ENCODE results near the gene CADM2.

The CADM2 gene

DNA sequence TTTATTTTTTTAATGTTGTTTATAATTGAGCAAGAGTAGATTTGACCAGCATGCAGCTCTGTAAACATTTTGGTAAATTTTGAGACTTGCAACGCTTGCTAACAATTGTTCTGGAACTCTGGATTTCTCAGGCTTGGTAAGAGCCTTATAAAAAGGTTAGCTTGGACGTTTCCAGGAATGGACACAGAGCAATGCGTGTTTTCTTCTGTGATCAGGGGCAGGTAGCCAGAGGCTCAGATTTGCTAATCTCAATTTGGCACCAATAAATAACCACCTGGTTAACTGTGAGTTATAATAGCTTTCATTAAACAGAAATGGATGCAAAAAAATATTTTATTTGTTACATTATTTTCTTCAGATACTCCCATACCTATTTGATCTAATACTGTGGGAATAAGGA is 39.8 kb downstream of the CADM2 start:
- TF ChIP-seq POLR2A (IDR thresholded peaks at IDR 0.05; ENCODE audit: low read depth, low read length), result no peak
- DNase-seq (ENCODE audit: insufficient read length, low spot score) (no peak), FAIRE-seq (no peak)

GRCh38 chr3:85003479-85003878 is 44.7 kb downstream of the CADM2 start:
- no peak for TF ChIP-seq POLR2A (IDR thresholded peaks at IDR 0.05; ENCODE audit: low read depth, low read length)
- no peak for FAIRE-seq
- DNase-seq (ENCODE audit: insufficient read length, low spot score), result no peak

DNA sequence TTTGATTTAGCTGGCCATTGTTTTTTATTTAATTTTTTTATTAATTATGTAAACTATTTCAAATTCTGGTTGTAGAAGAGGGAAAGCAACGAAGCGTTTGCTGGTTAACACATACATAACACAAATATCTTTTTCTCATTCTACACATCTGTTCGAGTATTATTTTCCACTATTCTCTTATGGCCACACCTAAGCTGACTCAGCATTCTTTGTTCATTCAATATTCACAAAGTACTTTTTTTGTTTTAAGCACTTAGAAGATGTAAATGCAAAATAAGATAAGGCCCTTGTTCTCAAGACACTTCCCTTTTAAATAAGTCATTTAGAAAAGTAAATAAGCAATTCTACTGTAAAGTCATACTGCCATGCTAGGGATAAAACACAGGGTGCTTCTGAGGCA is 45.4 kb downstream of the CADM2 start:
- no peak for FAIRE-seq
- no peak for DNase-seq (ENCODE audit: insufficient read length, low spot score)
- no peak for TF ChIP-seq POLR2A (IDR thresholded peaks at IDR 0.05; ENCODE audit: low read depth, low read length)

DNA sequence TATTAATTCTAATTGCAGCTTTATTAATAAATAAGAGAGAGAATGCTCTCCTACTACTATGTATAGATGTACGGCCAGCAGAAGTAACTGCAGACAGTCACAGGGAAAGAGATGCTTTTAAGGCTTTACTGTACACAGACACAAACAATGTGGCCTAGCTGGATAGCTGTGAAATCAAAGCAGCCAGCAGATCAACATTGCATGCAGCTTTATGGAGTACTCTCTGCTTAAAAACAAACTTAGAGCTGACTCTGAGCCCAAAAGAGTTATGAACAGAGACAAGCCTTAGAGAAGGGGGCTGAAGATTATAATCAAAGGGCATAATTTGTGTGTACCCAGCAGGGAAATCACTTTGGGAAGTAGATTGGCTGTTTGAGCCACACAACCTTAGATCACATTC is 47.2 kb downstream of the CADM2 start:
- no peak for FAIRE-seq
- TF ChIP-seq POLR2A (IDR thresholded peaks at IDR 0.05; ENCODE audit: low read depth, low read length), result no peak
- no peak for DNase-seq (ENCODE audit: insufficient read length, low spot score)

- DNase-seq (ENCODE audit: insufficient read length, low spot score) (no peak), FAIRE-seq (no peak)
- TF ChIP-seq POLR2A (IDR thresholded peaks at IDR 0.05; ENCODE audit: low read depth, low read length), result no peak
These were observed 48.7 kb downstream of the CADM2 start for GRCh38 chr3:85007195-85008094.

GRCh38 chr3:85020828-85021227 is 62.0 kb downstream of the CADM2 start:
- FAIRE-seq (no peak), DNase-seq (ENCODE audit: insufficient read length, low spot score) (no peak)
- no peak for TF ChIP-seq POLR2A (IDR thresholded peaks at IDR 0.05; ENCODE audit: low read depth, low read length)

GRCh38 chr3:85030052-85030451 is 71.3 kb downstream of the CADM2 start:
- FAIRE-seq (no peak), DNase-seq (ENCODE audit: insufficient read length, low spot score) (no peak)
- TF ChIP-seq POLR2A (IDR thresholded peaks at IDR 0.05; ENCODE audit: low read depth, low read length), result no peak

GRCh38 chr3:85037203-85037602 is 78.4 kb downstream of the CADM2 start:
- FAIRE-seq (no peak), DNase-seq (ENCODE audit: insufficient read length, low spot score) (no peak)
- no peak for TF ChIP-seq POLR2A (IDR thresholded peaks at IDR 0.05; ENCODE audit: low read depth, low read length)

GRCh38 chr3:85041001-85041400 is 82.2 kb downstream of the CADM2 start:
- FAIRE-seq (no peak), DNase-seq (ENCODE audit: insufficient read length, low spot score) (no peak)
- TF ChIP-seq POLR2A (IDR thresholded peaks at IDR 0.05; ENCODE audit: low read depth, low read length), result no peak

- TF ChIP-seq POLR2A (IDR thresholded peaks at IDR 0.05; ENCODE audit: low read depth, low read length), result no peak
- FAIRE-seq (no peak), DNase-seq (ENCODE audit: insufficient read length, low spot score) (no peak)
These were observed 82.8 kb downstream of the CADM2 start for GRCh38 chr3:85041562-85042055.

DNA sequence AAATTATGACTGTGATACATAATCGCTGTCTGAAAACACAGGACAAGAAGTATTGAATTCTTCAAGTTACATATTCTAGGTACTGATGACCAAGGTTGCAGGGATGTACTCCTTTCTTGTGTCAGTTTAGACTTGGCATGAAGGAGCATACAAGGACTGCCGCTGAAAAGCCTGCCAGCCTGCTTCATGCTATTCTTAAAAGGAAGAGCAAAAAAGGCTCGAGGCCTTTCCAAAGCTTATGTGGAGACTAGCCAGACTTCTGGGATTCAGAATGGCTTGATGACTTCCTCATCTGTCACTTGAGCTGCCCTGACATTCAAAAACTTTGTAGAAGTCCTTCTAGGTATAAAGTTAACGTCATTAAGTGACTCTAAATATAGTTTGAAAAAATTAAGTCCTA is 92.0 kb downstream of the CADM2 start:
- DNase-seq (ENCODE audit: insufficient read length, low spot score) (no peak), FAIRE-seq (no peak)
- no peak for TF ChIP-seq POLR2A (IDR thresholded peaks at IDR 0.05; ENCODE audit: low read depth, low read length)

DNA sequence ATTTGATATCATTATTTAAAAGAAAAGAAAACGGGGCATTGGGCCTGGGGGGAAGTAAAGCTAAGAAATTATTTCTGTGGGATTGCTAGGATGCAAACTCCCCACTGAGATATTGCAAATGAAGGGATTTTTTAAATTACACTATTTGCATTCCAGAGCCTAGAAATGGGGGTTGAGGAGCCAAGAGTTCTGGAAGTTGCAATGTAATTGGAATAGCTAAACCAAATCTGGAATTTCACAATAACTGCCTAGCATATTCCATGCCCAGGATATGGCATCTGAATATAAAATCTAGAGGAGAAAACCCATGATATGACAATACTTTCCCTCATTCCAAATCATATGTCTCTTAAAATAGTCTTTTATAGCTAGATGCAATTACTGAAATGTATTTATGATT is 93.0 kb downstream of the CADM2 start:
- no peak for DNase-seq (ENCODE audit: insufficient read length, low spot score)
- no peak for FAIRE-seq
- TF ChIP-seq POLR2A (IDR thresholded peaks at IDR 0.05; ENCODE audit: low read depth, low read length), result no peak

DNA sequence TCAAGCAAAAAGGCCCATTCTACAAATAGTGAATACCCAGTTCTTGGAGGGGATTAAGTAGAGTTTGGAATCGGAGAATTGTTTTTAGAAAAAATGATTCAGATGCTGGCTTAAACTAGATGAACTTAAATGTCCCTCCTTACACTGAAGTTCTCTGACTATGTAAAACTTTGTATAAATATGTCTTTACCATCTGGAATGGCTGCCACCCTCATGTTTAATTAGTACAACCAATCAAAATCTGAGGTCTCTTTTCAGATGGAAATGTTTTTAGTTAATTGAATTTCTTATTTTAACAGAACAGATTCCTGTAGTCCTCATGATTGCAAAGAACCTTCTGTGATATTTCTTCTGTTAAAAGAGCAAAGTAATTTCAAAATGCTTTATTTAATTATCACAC is 94.8 kb downstream of the CADM2 start:
- FAIRE-seq (no peak), DNase-seq (ENCODE audit: insufficient read length, low spot score) (no peak)
- TF ChIP-seq POLR2A (IDR thresholded peaks at IDR 0.05; ENCODE audit: low read depth, low read length), result no peak

DNA sequence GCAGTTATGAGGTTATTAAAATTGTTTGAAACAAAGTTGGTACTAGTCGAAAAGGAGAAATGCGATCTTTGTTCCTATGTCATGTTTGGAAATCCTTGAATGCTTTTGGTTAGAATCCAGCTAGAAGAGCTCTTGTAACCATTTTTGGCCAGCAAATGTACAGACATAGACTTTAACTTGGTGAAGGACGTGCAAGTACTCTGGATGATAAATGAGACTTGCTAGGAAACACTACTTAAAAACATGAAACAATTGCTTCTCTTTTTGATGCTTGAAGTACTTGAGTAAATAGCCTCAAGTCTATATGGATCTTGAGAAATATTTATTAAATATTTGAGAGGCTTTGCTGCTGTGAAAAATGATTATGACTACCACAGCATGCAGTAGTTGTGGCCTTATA is 95.8 kb downstream of the CADM2 start:
- DNase-seq (ENCODE audit: insufficient read length, low spot score), result no peak
- no peak for TF ChIP-seq POLR2A (IDR thresholded peaks at IDR 0.05; ENCODE audit: low read depth, low read length)
- FAIRE-seq, result no peak

GRCh38 chr3:85068911-85069310 is 110.1 kb downstream of the CADM2 start:
- no peak for TF ChIP-seq POLR2A (IDR thresholded peaks at IDR 0.05; ENCODE audit: low read depth, low read length)
- FAIRE-seq (no peak), DNase-seq (ENCODE audit: insufficient read length, low spot score) (no peak)

All from H54 (cell line).